HepG2 (cell line): ENCODE results near the gene CHN2. TPM values are rescaled to one million over a fixed set of nuclear protein-coding genes. Genes with fewer than 3 reads are reported as not detected.

Experiments
- ARID4A ChIP-seq: sonication (generic); formaldehyde crosslinking; IDR thresholded peaks from 2 replicates; pipeline ENCODE4 v1.5.0; 2020; ENCODE audit warnings: mild to moderate bottlenecking, missing genetic modification reagents, borderline replicate concordance
- BRCA1 ChIP-seq: sonication (generic); formaldehyde crosslinking; IDR thresholded peaks from 2 replicates; pipeline ENCODE4 v1.4.0; 2020; ENCODE audit warnings: missing genetic modification reagents
- CC2D1A ChIP-seq: sonication (generic); formaldehyde crosslinking; IDR thresholded peaks from 2 replicates; pipeline ENCODE4 v1.8.1; 2023; ENCODE audit warnings: mild to moderate bottlenecking, missing genetic modification reagents
- ELF1 ChIP-seq: sonication (generic); formaldehyde crosslinking; IDR thresholded peaks from 2 replicates; pipeline ENCODE4 v1.4.0; 2020; ENCODE audit warnings: missing genetic modification reagents
- GATAD2A ChIP-seq: IDR thresholded peaks from 2 replicates; pipeline ENCODE4 v1.6.1; 2016
- HDAC6 ChIP-seq: fragments of 200-600 bp; sonication (generic); IDR thresholded peaks from 2 replicates; pipeline ENCODE4 v1.7.0; 2017; ENCODE audit warnings: mild to moderate bottlenecking, antibody characterized with exemption, low read length, low read depth
- HES4 ChIP-seq: sonication (generic); formaldehyde crosslinking; IDR thresholded peaks from 2 replicates; pipeline ENCODE4 v1.9.0; 2021; ENCODE audit warnings: mild to moderate bottlenecking, missing genetic modification reagents, borderline replicate concordance
- MATR3 ChIP-seq: sonication (generic); formaldehyde crosslinking; IDR thresholded peaks from 2 replicates; pipeline ENCODE4 v1.4.0; 2020; ENCODE audit warnings: missing genetic modification reagents
- NCOR1 ChIP-seq: fragments of 200-600 bp; sonication (generic); IDR thresholded peaks from 2 replicates; pipeline ENCODE4 v1.7.0; 2017; ENCODE audit warnings: antibody characterized with exemption, low read length, borderline replicate concordance
- NKX3-1 ChIP-seq: sonication (generic); formaldehyde crosslinking; IDR thresholded peaks from 2 replicates; pipeline ENCODE4 v1.5.0; 2020; ENCODE audit warnings: missing genetic modification reagents
- PLSCR1 ChIP-seq: sonication (generic); formaldehyde crosslinking; IDR thresholded peaks from 2 replicates; pipeline ENCODE4 v1.5.0; 2020; ENCODE audit warnings: missing genetic modification reagents, mild to moderate bottlenecking, borderline replicate concordance
- POGZ ChIP-seq: sonication (generic); formaldehyde crosslinking; IDR thresholded peaks from 2 replicates; pipeline ENCODE4 v1.4.0; 2020; ENCODE audit warnings: mild to moderate bottlenecking, missing genetic modification reagents
- POLR2G ChIP-seq: fragments of 200-400 bp; formaldehyde crosslinking; IDR thresholded peaks from 2 replicates; pipeline ENCODE4 v1.6.1; 2018; ENCODE audit warnings: mild to moderate bottlenecking, low read depth, low read length, moderate library complexity
- SALL1 ChIP-seq: sonication (generic); formaldehyde crosslinking; IDR thresholded peaks from 2 replicates; pipeline ENCODE4 v1.8.0; 2022; ENCODE audit warnings: mild to moderate bottlenecking, missing genetic modification reagents
- SCMH1 ChIP-seq: sonication (generic); formaldehyde crosslinking; IDR thresholded peaks from 2 replicates; pipeline ENCODE4 v1.9.0; 2021; ENCODE audit warnings: missing genetic modification reagents, mild to moderate bottlenecking, borderline replicate concordance
- STAG1 ChIP-seq: sonication (generic); formaldehyde crosslinking; IDR thresholded peaks from 2 replicates; pipeline ENCODE4 v1.4.0; 2020; ENCODE audit warnings: missing genetic modification reagents
- TCF7L2 ChIP-seq: IDR thresholded peaks from 2 replicates; pipeline ENCODE4 v1.6.1; 2011; ENCODE audit warnings: mild to moderate bottlenecking, low read depth, low read length, moderate library complexity
- TRIM22 ChIP-seq: fragments of 450-650 bp; IDR thresholded peaks from 2 replicates; pipeline ENCODE4 v1.6.1; 2017
- TSC22D2 ChIP-seq: sonication (generic); formaldehyde crosslinking; IDR thresholded peaks from 2 replicates; pipeline ENCODE4 v1.5.1; 2020; ENCODE audit warnings: missing genetic modification reagents, mild to moderate bottlenecking, borderline replicate concordance
- ZBTB49 ChIP-seq: sonication (generic); formaldehyde crosslinking; IDR thresholded peaks from 2 replicates; pipeline ENCODE4 v1.4.0; 2020; ENCODE audit warnings: missing genetic modification reagents, borderline replicate concordance
- ZFAT ChIP-seq: sonication (generic); formaldehyde crosslinking; conservative IDR thresholded peaks from 2 replicates; pipeline ENCODE4 v1.8.1; 2023; ENCODE audit warnings: missing genetic modification reagents, inconsistent platforms
- ZKSCAN5 ChIP-seq: sonication (generic); formaldehyde crosslinking; IDR thresholded peaks from 2 replicates; pipeline ENCODE4 v1.5.1; 2020; ENCODE audit warnings: mild to moderate bottlenecking, missing genetic modification reagents
- ZNF790 ChIP-seq: sonication (generic); formaldehyde crosslinking; IDR thresholded peaks from 2 replicates; pipeline ENCODE4 v1.8.0; 2022; ENCODE audit warnings: missing genetic modification reagents, mild to moderate bottlenecking, borderline replicate concordance
- ZSCAN9 ChIP-seq: IDR thresholded peaks from 2 replicates; pipeline ENCODE4 v1.6.1; 2016; ENCODE audit warnings: borderline replicate concordance
- polyA plus RNA-seq, 8 experiments: library from polyadenylated mRNA; depleted of rRNA in 3 of 8; stranded (reverse) in 7 of 8; unstranded in 1 of 8; fragments of >200 nt; fragmentation: Illumina TruSeq in 4 of 8; extraction: Trizol in 4 of 8; gene quantifications; 2 replicates each; pipeline versions ENCODE4 v1.2.1 to v1.2.3, GENCODE V29; 2011 to 2016; ENCODE audit warnings: low read depth in 4 of 8, missing spikeins in 1 of 8, mixed read lengths in 1 of 8; ENCODE audit not compliant: insufficient read depth in 1 of 8
- total RNA-seq, 5 experiments: library from RNA; depleted of rRNA; stranded (reverse); fragments of >200 nt; fragmentation: Illumina TruSeq; extraction: Trizol; gene quantifications; 2 replicates each; pipeline ENCODE4 v1.2.3, GENCODE V29; 2016; ENCODE audit warnings: low read depth in 1 of 5

The CHN2 gene
- total and polyA plus RNA-seq, 2 of the 13 experiments (the other 11 are each of a cell fraction or from before 2014, with no cell fraction given) = 23.5 to 30.5 TPM

GRCh38 chr7:29405891-29406290, 211.3 kb downstream of the CHN2 start (continued):
- TF ChIP-seq NKX3-1 (CRISPR knock-in tag) (no peak), MATR3 (CRISPR knock-in tag) (no peak), TCF7L2 (no peak), SCMH1 (CRISPR knock-in tag) (no peak), HDAC6 (no peak), TSC22D2 (no peak), GATAD2A (CRISPR knock-in tag) (peak; percentile 84), BRCA1 (CRISPR knock-in tag) (no peak), ZFAT (CRISPR knock-in tag) (no peak), NCOR1 (peak; percentile 40; the same call in 1 of the 2 replicates), HES4 (no peak), ARID4A (CRISPR knock-in tag) (peak; percentile 31; the same call in 1 of the 2 replicates), ELF1 (CRISPR knock-in tag) (no peak), CC2D1A (no peak), POLR2G (no peak), SALL1 (peak; percentile 84), TRIM22 (no peak), ZSCAN9 (no peak), ZBTB49 (no peak), ZKSCAN5 (CRISPR knock-in tag) (no peak), STAG1 (CRISPR knock-in tag) (0 out of 2 replicates have a peak, but pooled peaks have one; percentile 6), POGZ (CRISPR knock-in tag) (peak; percentile 62; the same call in 1 of the 2 replicates), ZNF790 (no peak), PLSCR1 (CRISPR knock-in tag) (no peak)
